ENCODE data around the gene PNPLA1. TPM values are rescaled to one million over a fixed set of nuclear protein-coding genes. Genes with fewer than 3 reads are reported as not detected.

Gene PNPLA1
- total and polyA plus RNA-seq, 8 donors = 0.11 to 2.0 (median 0.15) TPM; not detected in 1

GRCh38 chr6:36283608-36284007, 13.7 kb downstream of the PNPLA1 start:
- DNase-seq (no peak), ATAC-seq (no peak)
- Histone ChIP-seq H3K4me1 (no peaks in the 10 kb centered on the region), H3K27ac (no peak overlapping the region), H3K4me3 (no peak overlapping the region), H3K36me3 (no peaks in the 10 kb centered on the region), H3K27me3 (peaks cover 12 to 40% of the 10 kb centered on the region in 2 donors), H3K9me3 (no peaks in the 10 kb centered on the region)
- intact Hi-C loops (cut with DNase I) = no loop called here
- TF ChIP-seq, protein P1, sequence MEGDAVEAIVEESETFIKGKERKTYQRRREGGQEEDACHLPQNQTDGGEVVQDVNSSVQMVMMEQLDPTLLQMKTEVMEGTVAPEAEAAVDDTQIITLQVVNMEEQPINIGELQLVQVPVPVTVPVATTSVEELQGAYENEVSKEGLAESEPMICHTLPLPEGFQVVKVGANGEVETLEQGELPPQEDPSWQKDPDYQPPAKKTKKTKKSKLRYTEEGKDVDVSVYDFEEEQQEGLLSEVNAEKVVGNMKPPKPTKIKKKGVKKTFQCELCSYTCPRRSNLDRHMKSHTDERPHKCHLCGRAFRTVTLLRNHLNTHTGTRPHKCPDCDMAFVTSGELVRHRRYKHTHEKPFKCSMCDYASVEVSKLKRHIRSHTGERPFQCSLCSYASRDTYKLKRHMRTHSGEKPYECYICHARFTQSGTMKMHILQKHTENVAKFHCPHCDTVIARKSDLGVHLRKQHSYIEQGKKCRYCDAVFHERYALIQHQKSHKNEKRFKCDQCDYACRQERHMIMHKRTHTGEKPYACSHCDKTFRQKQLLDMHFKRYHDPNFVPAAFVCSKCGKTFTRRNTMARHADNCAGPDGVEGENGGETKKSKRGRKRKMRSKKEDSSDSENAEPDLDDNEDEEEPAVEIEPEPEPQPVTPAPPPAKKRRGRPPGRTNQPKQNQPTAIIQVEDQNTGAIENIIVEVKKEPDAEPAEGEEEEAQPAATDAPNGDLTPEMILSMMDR (IDR thresholded peaks at IDR 0.05) = no peak

DNA sequence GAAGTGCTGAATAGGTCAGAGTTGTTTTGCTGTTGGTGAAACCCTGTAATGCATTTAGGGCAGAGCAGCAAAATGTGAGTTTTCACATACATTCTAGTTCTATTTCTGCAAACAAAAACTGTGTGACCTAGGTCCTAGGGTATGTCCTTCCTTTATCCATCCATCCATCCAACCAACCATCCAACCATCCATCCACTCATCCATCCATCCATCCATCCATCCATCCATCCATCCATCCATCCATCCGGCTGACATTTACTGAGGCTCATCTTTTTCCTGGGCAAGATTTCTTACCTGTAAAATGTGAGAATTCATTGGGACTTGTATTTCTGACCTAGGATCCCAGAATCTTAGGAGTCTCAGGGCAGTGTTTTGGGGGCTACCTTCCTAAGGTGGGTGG, 14.5 kb downstream of the PNPLA1 start:
- H3K27ac ChIP-seq = no peak overlapping the region
- intact Hi-C loops (cut with DNase I) = no loop called here
- no peak for ATAC-seq

GRCh38 chr6:36285187-36285671, 15.4 kb downstream of the PNPLA1 start:
- Histone ChIP-seq H3K36me3 (no peaks in the 10 kb centered on the region), H3K27ac (no peak overlapping the region), H3K4me1 (peaks cover 0 to 6% of the 10 kb centered on the region in 2 donors), H3K4me3 (no peak overlapping the region), H3K27me3 (peaks cover 12 to 40% of the 10 kb centered on the region in 2 donors), H3K9me3 (no peaks in the 10 kb centered on the region)
- ATAC-seq (no peak), DNase-seq (peak in 1 of 4 donors; percentile 71)
- TF ChIP-seq, protein P1 (IDR thresholded peaks at IDR 0.05) = no peak
- intact Hi-C loops (cut with DNase I) = no loop called here

More for the DNA sequence above, 14.5 kb downstream of the PNPLA1 start:
- TF ChIP-seq, protein P1 (IDR thresholded peaks at IDR 0.05) = no peak
- DNase-seq = no peak
- Histone ChIP-seq H3K9me3 (no peaks in the 10 kb centered on the region), H3K27me3 (peaks cover 12 to 40% of the 10 kb centered on the region in 2 donors), H3K36me3 (no peaks in the 10 kb centered on the region), H3K4me1 (no peaks in the 10 kb centered on the region), H3K4me3 (no peak overlapping the region)

DNA sequence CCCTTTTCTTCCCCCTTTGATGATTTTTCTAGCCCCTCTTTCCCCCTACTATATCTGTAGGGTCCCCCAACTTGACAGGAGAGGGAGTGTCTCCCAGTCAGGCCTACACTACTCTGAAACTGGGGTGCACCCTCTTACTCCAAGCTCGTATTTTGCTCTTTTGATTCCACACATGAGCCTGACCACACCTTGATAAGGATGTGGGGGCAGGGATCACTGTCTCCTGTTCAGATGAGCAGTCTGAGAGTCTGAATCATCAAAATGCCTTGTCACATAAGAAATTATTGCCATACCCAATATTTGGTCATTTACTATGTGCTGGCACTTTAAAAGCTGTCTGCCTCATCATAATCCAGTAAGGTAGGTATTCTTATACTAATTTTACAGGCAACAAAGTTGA, 15.9 kb downstream of the PNPLA1 start:
- H3K27ac ChIP-seq = no peak overlapping the region
- intact Hi-C loops (cut with DNase I) = no loop called here
- no peaks in the 10 kb centered on the region for H3K9me3 ChIP-seq
- no peaks in the 10 kb centered on the region for H3K36me3 ChIP-seq
- ATAC-seq (no peak), DNase-seq (no peak)
- H3K4me3 ChIP-seq = no peak overlapping the region
- peaks cover 12 to 40% of the 10 kb centered on the region in 2 donors for H3K27me3 ChIP-seq
- TF ChIP-seq, protein P1 (IDR thresholded peaks at IDR 0.05) = no peak
- peaks cover 0 to 12% of the 10 kb centered on the region in 2 donors for H3K4me1 ChIP-seq

- intact Hi-C loops (cut with DNase I) = no loop called here
- ATAC-seq = no peak
- DNase-seq = no peak
- H3K27ac ChIP-seq = no peak overlapping the region
- no peak overlapping the region for H3K4me3 ChIP-seq
- no peaks in the 10 kb centered on the region for H3K9me3 ChIP-seq
- H3K4me1 ChIP-seq = peaks cover 0 to 23% of the 10 kb centered on the region in 2 donors
- H3K27me3 ChIP-seq = peaks cover 12 to 40% of the 10 kb centered on the region in 2 donors
- H3K36me3 ChIP-seq = no peaks in the 10 kb centered on the region
- TF ChIP-seq, protein P1 (IDR thresholded peaks at IDR 0.05) = no peak
Observed at GRCh38 chr6:36286858-36287257, 17.0 kb downstream of the PNPLA1 start.
